Stimulated activated CD4-positive, alpha-beta T cell treated with anti-CD3 and anti-CD28 coated beads, Interleukin-1b, Interleukin-23, amount 100 ng/mL, for 4 hours (primary cell): Measurements from ENCODE around the gene ATXN7L2.

ENCODE experiments used
- DNase-seq, 2 donors: peaks; one replicate each; pipeline ENCODE4 v3.0.0-alpha.2; 2020; ENCODE audit warnings: low read depth in 2 of 2

Gene ATXN7L2

GRCh38 chr1:109476825-109477224 lies 6.9 kb upstream of the ATXN7L2 start:
- DNase-seq = no peak

- no peak for DNase-seq
Observed at GRCh38 chr1:109477821-109478220, 5.9 kb upstream of the ATXN7L2 start.

DNA sequence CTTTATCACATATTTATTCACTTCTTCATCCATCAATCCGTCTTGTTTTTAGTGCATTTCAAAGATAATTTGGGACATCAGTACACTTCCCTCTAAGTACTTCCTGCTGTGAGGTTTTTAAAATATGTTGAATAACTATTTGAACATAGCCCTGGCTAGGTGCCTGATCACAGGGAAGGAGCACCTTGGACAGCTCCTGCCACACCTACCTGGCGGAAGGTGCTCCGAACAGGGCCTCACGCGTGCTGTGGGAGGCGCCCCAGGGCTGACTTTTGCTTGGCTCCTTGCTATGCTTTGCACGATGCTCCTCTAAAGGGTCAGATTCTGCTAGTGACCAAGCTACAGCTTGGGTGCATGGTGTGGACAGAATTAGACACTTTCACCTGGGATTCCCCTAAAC lies 4.9 kb upstream of the ATXN7L2 start:
- no peak for DNase-seq

DNA sequence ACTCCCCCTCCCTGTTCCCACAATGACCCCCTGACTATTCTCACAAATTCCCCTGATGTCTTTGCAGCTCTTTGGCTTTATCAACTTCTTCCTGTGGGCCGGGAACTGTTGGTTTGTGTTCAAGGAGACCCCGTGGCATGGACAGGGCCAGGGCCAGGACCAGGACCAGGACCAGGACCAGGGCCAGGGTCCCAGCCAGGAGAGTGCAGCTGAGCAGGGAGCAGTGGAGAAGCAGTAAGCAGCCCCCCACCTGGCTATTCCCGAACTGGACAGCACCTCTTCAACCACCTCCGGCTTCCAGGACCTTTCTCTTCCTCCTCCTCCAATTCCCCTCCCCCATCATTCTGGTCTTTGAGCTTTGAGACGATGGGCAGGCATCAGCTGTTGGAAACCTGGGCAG lies 4.4 kb upstream of the ATXN7L2 start:
- DNase-seq = no peak

- no peak for DNase-seq
Observed at GRCh38 chr1:109479901-109480300, 3.8 kb upstream of the ATXN7L2 start.

GRCh38 chr1:109481646-109482045 lies 2.1 kb upstream of the ATXN7L2 start:
- DNase-seq = no peak

- no peak for DNase-seq
Observed at GRCh38 chr1:109482242-109482641, 1.5 kb upstream of the ATXN7L2 start.

GRCh38 chr1:109482791-109483671 lies 674 bp upstream of the ATXN7L2 start:
- DNase-seq = no peak

DNA sequence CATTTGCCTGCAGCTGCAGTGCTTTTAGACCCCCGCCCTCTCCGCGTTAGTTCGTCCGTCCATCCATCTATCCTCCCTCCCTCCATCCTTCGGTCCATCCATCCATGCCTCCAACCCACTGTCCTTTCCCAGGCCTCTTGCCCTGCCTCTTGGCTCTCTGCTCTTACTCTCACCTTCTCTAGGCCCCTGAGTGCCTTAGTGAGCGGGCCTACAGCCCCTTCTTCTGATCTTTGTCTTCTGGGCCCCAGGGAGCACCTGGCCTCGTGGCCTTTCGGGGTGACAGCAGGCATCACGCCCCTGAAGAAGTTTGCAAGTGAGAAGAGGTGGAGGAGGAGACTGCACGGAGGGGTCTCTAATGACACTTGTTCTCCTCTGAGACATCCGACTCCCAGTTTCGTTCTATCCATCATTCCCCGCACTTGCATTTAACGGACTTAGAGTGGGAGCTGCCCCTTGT lies 842 bp downstream of the ATXN7L2 start:
- DNase-seq = no peak

- DNase-seq = no peak
Observed at GRCh38 chr1:109485001-109485400, 1.3 kb downstream of the ATXN7L2 start.

- no peak for DNase-seq
Observed at GRCh38 chr1:109487261-109487660, 3.6 kb downstream of the ATXN7L2 start.

GRCh38 chr1:109488201-109488600 lies 4.5 kb downstream of the ATXN7L2 start:
- DNase-seq = no peak

- no peak for DNase-seq
Observed at GRCh38 chr1:109488696-109489095, 5.0 kb downstream of the ATXN7L2 start.

DNA sequence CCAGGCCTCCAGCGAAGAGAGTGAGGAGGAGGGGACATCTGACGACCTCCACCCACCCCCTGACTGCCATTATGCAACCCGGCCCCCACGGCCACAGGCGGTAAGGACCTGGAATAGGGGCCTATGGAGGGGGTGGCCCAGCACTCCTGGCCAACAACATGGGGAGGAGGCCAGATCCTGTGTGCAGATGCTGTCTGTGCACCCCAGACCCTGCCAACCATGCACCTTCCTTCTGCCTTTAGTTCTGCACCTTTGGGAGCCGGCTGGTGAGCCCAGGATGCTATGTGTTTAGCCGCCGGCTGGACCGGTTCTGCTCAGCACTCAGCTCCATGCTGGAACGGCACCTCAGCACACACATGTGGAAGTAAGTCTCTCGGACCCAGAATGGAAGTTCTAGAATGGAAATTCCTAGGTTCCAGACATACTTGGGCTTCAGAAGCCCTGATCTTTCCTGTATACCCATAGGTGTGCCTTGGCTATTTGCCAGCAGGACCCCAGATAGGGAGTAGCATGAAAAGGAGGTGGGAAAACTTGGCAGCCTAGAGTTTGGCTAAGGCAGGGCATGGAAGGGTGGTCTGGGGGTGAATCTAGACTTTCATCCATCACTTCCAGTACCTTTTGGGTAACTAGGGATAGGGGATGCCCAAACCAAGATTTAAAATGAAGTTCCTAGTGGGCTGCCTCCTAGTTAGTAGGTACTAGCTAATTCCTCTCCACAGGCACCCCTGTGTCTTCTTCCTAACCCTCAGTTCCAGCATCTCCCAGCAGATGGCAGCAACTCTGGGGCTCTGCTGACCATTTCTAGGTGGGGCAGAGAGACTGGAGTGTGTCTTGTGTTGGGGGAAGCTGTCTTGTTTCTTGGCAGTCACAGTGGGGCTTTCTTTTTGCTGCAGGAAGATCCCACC lies 6.6 kb downstream of the ATXN7L2 start:
- peak; percentile 60 to 70 for DNase-seq

GRCh38 chr1:109490934-109491302 lies 7.2 kb downstream of the ATXN7L2 start:
- DNase-seq = no peak

- no peak for DNase-seq
Observed at GRCh38 chr1:109491372-109491771, 7.7 kb downstream of the ATXN7L2 start.

- no peak for DNase-seq
Observed at GRCh38 chr1:109492779-109493178, 9.1 kb downstream of the ATXN7L2 start.

DNA sequence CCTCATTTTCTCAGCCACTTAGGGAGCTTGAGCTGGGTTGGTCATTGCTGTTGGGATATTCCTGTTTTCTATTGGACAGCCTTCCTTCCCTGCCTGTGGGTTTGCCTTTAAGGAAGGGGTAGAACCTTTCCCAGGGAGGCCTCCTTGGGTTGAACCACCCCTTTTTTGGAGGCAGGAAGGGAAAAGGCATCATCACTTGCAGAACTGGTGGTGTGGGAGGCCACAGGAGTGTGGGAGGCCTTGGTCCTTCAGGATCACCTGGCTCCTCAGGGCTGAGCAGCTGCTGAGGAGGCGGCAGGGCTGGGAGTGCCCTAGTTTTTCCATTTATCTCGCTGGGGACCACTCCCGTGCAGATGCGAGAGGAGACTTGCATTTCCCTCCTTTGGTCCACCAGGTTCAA lies 9.5 kb downstream of the ATXN7L2 start:
- DNase-seq = no peak

DNA sequence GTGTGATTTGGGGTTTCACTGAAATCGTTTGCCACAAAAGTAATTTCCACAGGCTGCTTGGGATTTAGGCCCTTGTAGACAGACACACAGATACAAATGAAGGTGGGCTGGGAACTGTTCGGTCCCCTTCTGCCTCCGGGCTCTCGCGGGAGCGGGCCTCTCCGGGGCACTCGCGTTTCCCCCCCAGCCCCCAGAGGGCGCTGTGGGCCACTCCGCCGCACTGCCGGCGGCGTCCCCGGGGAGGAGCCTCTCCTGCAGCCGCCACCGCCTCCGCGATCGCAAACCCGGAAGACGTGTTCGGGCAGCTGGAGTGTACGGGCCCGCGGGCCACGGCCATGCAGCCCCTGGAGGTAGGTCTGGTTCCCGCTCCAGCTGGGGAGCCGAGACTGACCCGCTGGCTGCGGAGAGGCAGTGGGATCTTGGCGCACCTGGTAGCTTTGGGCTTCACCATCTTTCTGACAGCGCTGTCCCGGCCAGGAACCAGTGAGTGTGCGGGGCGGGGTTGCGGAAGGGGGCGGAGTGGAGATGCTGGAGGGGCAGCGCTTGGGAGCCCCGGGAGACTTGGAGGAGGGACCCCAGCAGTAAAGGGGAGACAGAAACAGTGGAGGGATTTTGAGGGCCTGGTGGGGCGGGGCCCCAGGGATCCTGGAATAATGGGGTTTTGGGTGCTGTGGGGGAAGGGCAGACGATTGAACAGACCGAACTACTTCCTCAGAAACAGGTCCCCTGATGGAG lies 10.3 kb downstream of the ATXN7L2 start, which contains the start of gene CYB561D1:
TSS of gene CYB561D1 (plus strand) at position 290 of the 735 bp plus-strand sequence. CDS start at position 336, 46 bp downstream.
- peak; percentile 88 to 89 for DNase-seq

GRCh38 chr1:109495738-109496137 lies 12.0 kb downstream of the ATXN7L2 start:
- no peak for DNase-seq

DNA sequence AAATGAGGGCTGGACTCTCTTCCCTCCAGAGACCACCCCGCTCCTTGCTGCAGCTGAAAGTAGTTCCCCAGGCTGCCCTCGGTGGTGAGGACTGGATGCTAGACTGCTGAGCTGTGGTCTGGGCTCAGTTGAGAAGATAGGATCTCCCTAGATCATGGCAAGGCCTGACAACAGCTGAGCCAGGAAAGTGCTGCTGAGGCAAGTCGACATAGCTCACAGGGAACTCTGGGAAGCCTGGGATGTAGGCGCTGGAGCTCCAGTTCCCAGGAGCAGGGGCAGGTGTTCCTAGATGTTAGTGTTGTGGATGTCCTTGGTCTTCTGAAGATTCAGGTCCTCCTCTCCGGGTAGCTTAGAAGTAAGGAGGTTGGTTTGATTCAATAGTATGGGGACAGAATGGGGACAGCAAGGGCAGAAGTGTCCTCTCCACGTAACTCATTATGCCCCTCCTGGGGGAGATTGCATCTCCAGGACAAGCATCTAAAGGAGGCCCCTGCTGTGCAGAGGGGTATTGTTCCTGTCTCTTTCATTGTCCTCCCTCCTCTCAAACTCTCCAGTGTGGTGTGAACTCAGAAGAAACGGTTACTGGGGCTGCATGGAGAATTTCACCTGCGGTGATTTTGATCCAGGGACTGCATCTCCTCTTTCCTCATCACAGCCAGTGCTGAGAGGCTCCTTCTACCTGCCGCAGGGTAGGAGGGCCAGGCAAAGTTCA lies 13.9 kb downstream of the ATXN7L2 start:
- DNase-seq = no peak
